Muscle layer of duodenum (tissue), 2 donors: ENCODE measurements around the gene TSPEAR.

Experiments
- H3K27ac ChIP-seq: one replicate; pipeline ENCODE4 v1.7.0; 2013; ENCODE audit warnings: mild to moderate bottlenecking, low read length
- H3K27me3 ChIP-seq: one replicate; pipeline ENCODE4 v1.7.0; 2013; ENCODE audit warnings: low read depth, mild to moderate bottlenecking, control low read depth, low read length
- H3K36me3 ChIP-seq, 2 donors: one replicate each; pipeline ENCODE4 v1.7.0; 2013; ENCODE audit warnings: low read length in 2 of 2, control low read depth in 1 of 2, mild to moderate bottlenecking in 1 of 2; ENCODE audit not compliant: insufficient read depth in 2 of 2, control insufficient read depth in 1 of 2
- H3K4me1 ChIP-seq, 2 donors: one replicate each; pipeline ENCODE4 v1.7.0; 2013; ENCODE audit warnings: low read length in 2 of 2, mild to moderate bottlenecking in 2 of 2, control low read depth in 1 of 2, moderate library complexity in 1 of 2; ENCODE audit not compliant: insufficient read depth in 2 of 2, control insufficient read depth in 1 of 2
- H3K4me3 ChIP-seq, 2 donors: one replicate each; pipeline ENCODE4 v1.7.0; 2013; ENCODE audit warnings: low read length in 2 of 2, low read depth in 1 of 2, mild to moderate bottlenecking in 1 of 2
- H3K9me3 ChIP-seq, 2 donors: one replicate each; pipeline ENCODE4 v1.7.0; 2013; ENCODE audit warnings: low read length in 2 of 2, control low read depth in 1 of 2, mild to moderate bottlenecking in 1 of 2; ENCODE audit not compliant: control insufficient read depth in 1 of 2
- donor health status: healthy.

The TSPEAR gene

GRCh38 chr21:44537930-44538911 lies 173.2 kb downstream of the TSPEAR start:
- Histone ChIP-seq H3K9me3 (peaks cover 0 to 4% of the 10 kb centered on the region in 2 donors), H3K36me3 (no peaks in the 10 kb centered on the region), H3K4me3 (no peak overlapping the region), H3K4me1 (no peaks in the 10 kb centered on the region), H3K27me3 (no peaks in the 10 kb centered on the region), H3K27ac (no peak overlapping the region)

DNA sequence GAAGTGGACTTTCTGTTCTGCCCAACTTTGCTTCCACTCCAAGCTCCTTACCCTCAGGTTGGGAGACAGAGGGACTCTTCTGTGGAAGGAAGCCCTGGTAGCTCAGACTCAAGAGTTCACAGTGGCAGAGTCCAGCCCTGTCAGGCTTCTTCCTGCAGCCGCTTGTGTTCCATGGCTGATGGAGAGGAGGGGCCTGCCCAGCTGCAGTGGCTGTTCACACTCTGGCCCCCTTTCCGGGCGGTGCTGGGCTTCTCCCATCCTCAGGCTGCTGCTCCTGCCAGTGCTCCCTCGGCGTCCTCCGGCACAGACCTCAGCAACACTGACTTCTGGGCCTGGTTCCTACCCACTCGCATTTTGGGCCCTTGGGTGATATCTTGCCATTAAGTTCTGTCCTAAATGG lies 175.4 kb downstream of the TSPEAR start:
- no peaks in the 10 kb centered on the region for H3K9me3 ChIP-seq
- H3K27ac ChIP-seq, result no peak overlapping the region
- no peaks in the 10 kb centered on the region for H3K36me3 ChIP-seq
- no peaks in the 10 kb centered on the region for H3K27me3 ChIP-seq
- no peak overlapping the region for H3K4me3 ChIP-seq
- H3K4me1 ChIP-seq, result no peaks in the 10 kb centered on the region

- no peak overlapping the region for H3K27ac ChIP-seq
- no peaks in the 10 kb centered on the region for H3K4me1 ChIP-seq
- no peak overlapping the region for H3K4me3 ChIP-seq
- no peaks in the 10 kb centered on the region for H3K27me3 ChIP-seq
- H3K36me3 ChIP-seq, result no peaks in the 10 kb centered on the region
- H3K9me3 ChIP-seq, result no peaks in the 10 kb centered on the region
Observed at GRCh38 chr21:44534688-44535087, 176.7 kb downstream of the TSPEAR start.

GRCh38 chr21:44533891-44534627 lies 177.3 kb downstream of the TSPEAR start:
- H3K4me3 ChIP-seq, result no peak overlapping the region
- no peaks in the 10 kb centered on the region for H3K4me1 ChIP-seq
- no peaks in the 10 kb centered on the region for H3K36me3 ChIP-seq
- no peaks in the 10 kb centered on the region for H3K27me3 ChIP-seq
- H3K27ac ChIP-seq, result no peak overlapping the region
- H3K9me3 ChIP-seq, result no peaks in the 10 kb centered on the region

DNA sequence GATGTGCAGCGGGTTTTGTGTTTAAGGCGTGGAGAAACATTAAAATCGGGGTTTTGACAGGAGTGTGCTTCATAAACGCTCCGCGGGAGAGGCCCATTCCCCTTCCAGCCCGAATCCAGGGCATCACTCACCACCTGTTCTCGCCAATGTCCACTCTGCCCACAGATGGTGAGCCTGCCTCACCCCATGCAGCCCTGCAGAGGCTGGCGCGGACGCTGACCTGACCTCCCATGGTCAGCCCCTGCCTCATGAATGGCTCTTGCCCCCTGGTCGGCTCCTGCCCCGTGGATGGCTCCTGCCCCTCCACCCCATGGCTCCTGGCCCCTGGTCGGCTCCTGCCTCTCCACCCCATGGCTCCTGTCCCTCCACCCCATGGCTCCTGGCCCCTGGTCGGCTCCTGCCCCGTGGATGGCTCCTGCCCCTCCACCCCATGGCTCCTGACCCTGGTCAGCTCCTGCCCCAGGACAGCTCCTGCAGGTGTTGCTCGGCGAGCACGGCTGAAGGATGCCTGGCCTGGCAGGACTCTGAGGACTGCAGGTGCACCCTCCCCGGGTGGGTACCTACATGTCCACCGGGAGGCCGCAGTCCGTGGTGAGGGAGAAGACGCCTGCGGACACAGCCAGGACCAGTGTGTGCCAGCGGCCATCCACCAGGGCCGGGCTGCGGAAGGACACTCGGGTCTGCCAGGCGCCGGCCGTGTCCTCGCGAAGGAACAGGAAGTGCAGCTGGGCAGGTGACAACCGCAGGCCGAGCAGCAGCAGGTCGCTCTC lies 178.1 kb downstream of the TSPEAR start:
- H3K9me3 ChIP-seq, result no peaks in the 10 kb centered on the region
- H3K27me3 ChIP-seq, result no peaks in the 10 kb centered on the region
- no peak overlapping the region for H3K4me3 ChIP-seq
- H3K4me1 ChIP-seq, result no peaks in the 10 kb centered on the region
- no peaks in the 10 kb centered on the region for H3K36me3 ChIP-seq
- no peak overlapping the region for H3K27ac ChIP-seq

- Histone ChIP-seq H3K4me1 (no peaks in the 10 kb centered on the region), H3K27me3 (no peaks in the 10 kb centered on the region), H3K4me3 (no peak overlapping the region), H3K27ac (no peak overlapping the region), H3K9me3 (no peaks in the 10 kb centered on the region), H3K36me3 (no peaks in the 10 kb centered on the region)
Observed at GRCh38 chr21:44532712-44533111, 178.7 kb downstream of the TSPEAR start.

- no peak overlapping the region for H3K4me3 ChIP-seq
- H3K27me3 ChIP-seq, result no peaks in the 10 kb centered on the region
- H3K36me3 ChIP-seq, result no peaks in the 10 kb centered on the region
- H3K9me3 ChIP-seq, result no peaks in the 10 kb centered on the region
- H3K27ac ChIP-seq, result no peak overlapping the region
- no peaks in the 10 kb centered on the region for H3K4me1 ChIP-seq
Observed at GRCh38 chr21:44531606-44532564, 179.5 kb downstream of the TSPEAR start.

- no peaks in the 10 kb centered on the region for H3K9me3 ChIP-seq
- H3K36me3 ChIP-seq, result no peaks in the 10 kb centered on the region
- H3K4me3 ChIP-seq, result no peak overlapping the region
- H3K4me1 ChIP-seq, result no peaks in the 10 kb centered on the region
- H3K27me3 ChIP-seq, result no peaks in the 10 kb centered on the region
- no peak overlapping the region for H3K27ac ChIP-seq
Observed at GRCh38 chr21:44530903-44531605, 180.3 kb downstream of the TSPEAR start.

GRCh38 chr21:44530221-44530902 lies 181.0 kb downstream of the TSPEAR start:
- H3K27me3 ChIP-seq, result no peaks in the 10 kb centered on the region
- no peaks in the 10 kb centered on the region for H3K36me3 ChIP-seq
- no peak overlapping the region for H3K27ac ChIP-seq
- no peak overlapping the region for H3K4me3 ChIP-seq
- H3K4me1 ChIP-seq, result no peaks in the 10 kb centered on the region
- no peaks in the 10 kb centered on the region for H3K9me3 ChIP-seq
